Mesenchymal stem cell (in vitro differentiated cells and primary cell): ENCODE results near the gene MAPK8IP2.

Experiments used
- DNase-seq: peaks from one replicate; pipeline ENCODE4 v3.0.0-alpha.2; 2013
- H2AFZ ChIP-seq: one replicate; pipeline ENCODE4 v1.6.1; 2013; ENCODE audit warnings: low read depth, mild to moderate bottlenecking, control low read depth, inconsistent platforms, low read length, moderate library complexity
- H2AK5ac ChIP-seq: 2 replicates; pipeline ENCODE4 v1.6.1; 2013; ENCODE audit warnings: low read length, moderate library complexity, mild to moderate bottlenecking, inconsistent platforms; ENCODE audit not compliant: severe bottlenecking
- H2BK120ac ChIP-seq: one replicate; pipeline ENCODE4 v1.6.1; 2013; ENCODE audit warnings: low read depth, mild to moderate bottlenecking, inconsistent platforms, low read length, moderate library complexity
- H2BK12ac ChIP-seq, 2 experiments: one replicate each; pipeline ENCODE4 v1.6.1; 2013; ENCODE audit warnings: inconsistent platforms in 2 of 2, low read length in 2 of 2, mild to moderate bottlenecking in 2 of 2, moderate library complexity in 2 of 2, control low read depth in 1 of 2
- H2BK15ac ChIP-seq: one replicate; pipeline ENCODE4 v1.6.1; 2013; ENCODE audit warnings: mild to moderate bottlenecking, low read depth, inconsistent platforms; ENCODE audit not compliant: poor library complexity, severe bottlenecking
- H2BK5ac ChIP-seq: 2 replicates; pipeline ENCODE4 v1.6.1; 2013; ENCODE audit warnings: low read depth, mild to moderate bottlenecking, low read length, control low read depth, inconsistent platforms; ENCODE audit not compliant: poor library complexity, severe bottlenecking
- H3K14ac ChIP-seq, 2 experiments: one replicate each; pipeline ENCODE4 v1.6.1; 2013; ENCODE audit warnings: inconsistent platforms in 2 of 2, low read length in 2 of 2, control low read depth in 1 of 2, mild to moderate bottlenecking in 1 of 2, moderate library complexity in 1 of 2
- H3K18ac ChIP-seq, 2 experiments: one replicate each; pipeline ENCODE4 v1.6.1; 2013; ENCODE audit warnings: inconsistent platforms in 2 of 2, low read length in 2 of 2, control low read depth in 1 of 2, low read depth in 1 of 2, mild to moderate bottlenecking in 1 of 2
- H3K23ac ChIP-seq, 2 experiments: one replicate each; pipeline ENCODE4 v1.6.1; 2013; ENCODE audit warnings: inconsistent platforms in 2 of 2, low read length in 2 of 2, mild to moderate bottlenecking in 2 of 2, moderate library complexity in 2 of 2, control low read depth in 1 of 2
- H3K27ac ChIP-seq: 2 replicates; pipeline ENCODE4 v1.5.1; 2013; ENCODE audit warnings: mild to moderate bottlenecking, moderate library complexity, low read length, control low read depth, inconsistent platforms; ENCODE audit not compliant: poor library complexity, severe bottlenecking
- H3K27me3 ChIP-seq, 2 experiments: 2 replicates each; pipeline versions ENCODE4 v1.6.1 to v1.7.0; 2013; ENCODE audit warnings: low read length in 2 of 2, mild to moderate bottlenecking in 2 of 2, moderate library complexity in 2 of 2, control low read depth in 1 of 2, inconsistent platforms in 1 of 2; ENCODE audit not compliant: control insufficient read depth in 1 of 2, insufficient read depth in 1 of 2
- H3K36me3 ChIP-seq, 2 experiments: 2 replicates each; pipeline versions ENCODE4 v1.6.1 to v1.7.0; 2013; ENCODE audit warnings: low read length in 2 of 2, control low read depth in 1 of 2, inconsistent platforms in 1 of 2, low read depth in 1 of 2, mild to moderate bottlenecking in 1 of 2; ENCODE audit not compliant: insufficient read depth in 2 of 2, control insufficient read depth in 1 of 2
- H3K4ac ChIP-seq, 2 experiments: one replicate each; pipeline ENCODE4 v1.6.1; 2013; ENCODE audit warnings: inconsistent platforms in 2 of 2, low read length in 2 of 2, mild to moderate bottlenecking in 2 of 2, moderate library complexity in 2 of 2, control low read depth in 1 of 2, low read depth in 1 of 2
- H3K4me1 ChIP-seq: 2 replicates; pipeline ENCODE4 v1.6.1; 2013; ENCODE audit warnings: low read depth, low read length, control low read depth; ENCODE audit not compliant: control insufficient read depth, insufficient read depth
- H3K4me2 ChIP-seq: 2 replicates; pipeline ENCODE4 v1.6.1; 2013; ENCODE audit warnings: low read length, mild to moderate bottlenecking, inconsistent platforms; ENCODE audit not compliant: poor library complexity, severe bottlenecking
- H3K4me3 ChIP-seq, 2 experiments: 2 replicates each; pipeline versions ENCODE4 v1.5.1 to v1.7.0; 2013; ENCODE audit warnings: low read length in 2 of 2, mild to moderate bottlenecking in 2 of 2, control low read depth in 1 of 2, low read depth in 1 of 2; ENCODE audit not compliant: insufficient read depth in 1 of 2
- H3K79me1 ChIP-seq: replicated peaks from 2 replicates; pipeline ENCODE4 v1.6.1; 2013; ENCODE audit warnings: mild to moderate bottlenecking, control low read depth, low read length, inconsistent platforms; ENCODE audit not compliant: poor library complexity, severe bottlenecking
- H3K9ac ChIP-seq: 2 replicates; pipeline ENCODE4 v1.7.0; 2013; ENCODE audit warnings: mild to moderate bottlenecking, low read length, moderate library complexity
- H3K9me3 ChIP-seq: 2 replicates; pipeline ENCODE4 v1.7.0; 2013; ENCODE audit warnings: mild to moderate bottlenecking, low read length; ENCODE audit not compliant: control insufficient read depth
- H4K8ac ChIP-seq: one replicate; pipeline ENCODE4 v1.6.1; 2013; ENCODE audit warnings: inconsistent platforms, mild to moderate bottlenecking, low read length, moderate library complexity
- H4K91ac ChIP-seq: one replicate; pipeline ENCODE4 v1.6.1; 2013; ENCODE audit warnings: mild to moderate bottlenecking, low read length, inconsistent platforms
- WGBS: methylation state at CpG from one replicate; pipeline ENCODE4 v1.1.7; 2013; ENCODE audit warnings: mixed read lengths; 5-methylcytosine and 5-hydroxymethylcytosine counted together

Gene MAPK8IP2

DNA sequence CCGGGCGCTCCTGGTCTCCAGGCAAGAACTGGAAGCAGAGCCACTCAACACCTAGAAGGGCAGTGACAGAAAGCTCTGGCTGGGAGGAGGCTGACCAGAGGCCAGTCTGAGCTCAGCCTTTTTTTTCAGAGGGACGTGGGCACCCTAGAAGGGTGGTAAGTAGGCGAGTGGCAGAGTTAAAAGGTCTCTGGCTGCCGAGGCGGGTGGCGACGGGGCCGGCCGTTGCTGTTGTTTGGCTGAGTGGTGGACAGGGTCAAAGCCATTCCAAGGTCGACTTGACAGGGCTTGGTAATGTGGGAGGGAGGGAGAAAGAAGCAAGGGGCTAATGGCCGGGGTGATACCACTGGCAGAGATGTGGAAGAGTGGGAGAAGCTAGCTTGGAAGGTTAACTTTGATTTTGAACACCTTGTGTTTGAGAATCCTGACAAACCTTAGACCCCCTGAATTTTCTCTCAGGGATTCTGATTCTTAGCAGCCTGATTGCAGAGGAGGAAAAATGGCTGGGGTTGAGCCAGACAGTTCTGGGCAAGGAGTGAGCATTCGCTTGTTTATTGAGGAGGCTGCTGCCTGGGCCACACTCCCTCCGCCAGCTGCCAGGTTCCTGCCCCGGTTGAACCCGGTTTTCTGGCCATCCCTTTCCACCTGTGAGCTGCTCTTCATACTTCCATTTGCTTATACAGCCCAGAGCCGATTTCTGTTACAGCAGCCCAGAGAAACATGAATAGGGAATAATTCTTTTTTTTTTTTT, 37.0 kb upstream of the MAPK8IP2 start:
- Histone ChIP-seq H4K91ac (no peak overlapping the region), H3K79me1 (peaks cover 1% of the 10 kb centered on the region), H3K23ac (no peak overlapping the region), H3K27ac (no peak overlapping the region), H3K9me3 (no peaks in the 10 kb centered on the region), H3K18ac (no peak overlapping the region), H3K4me2 (peak overlapping the region; percentile 98), H2BK5ac (no peak overlapping the region), H3K27me3 (peaks cover 4 to 10% of the 10 kb centered on the region in 2 experiments), H2AFZ (peak overlapping the region; percentile 46), H3K4me3 (peak overlapping the region; percentile 55 to 97), H2AK5ac (no peak overlapping the region), H4K8ac (peak overlapping the region; percentile 8), H3K4ac (peak overlapping the region in 1 of 2 experiments; percentile 9), H3K36me3 (peaks cover 0 to 12% of the 10 kb centered on the region in 2 experiments), H2BK120ac (no peak overlapping the region), H3K9ac (peak overlapping the region; percentile 75), H2BK12ac (no peak overlapping the region), H3K14ac (no peak overlapping the region), H2BK15ac (peak overlapping the region; percentile 63), H3K4me1 (peaks cover 9% of the 10 kb centered on the region)
- 33% methylated on average over 16 of the region's 17 CpGs for WGBS
- DNase-seq = no peak

- 89% methylated on average over 11 of the region's 11 CpGs for WGBS
- no peak overlapping the region for H4K91ac ChIP-seq
- H3K4me2 ChIP-seq = no peak overlapping the region
- H2BK120ac ChIP-seq = no peak overlapping the region
- H3K4me1 ChIP-seq = peaks cover 9% of the 10 kb centered on the region
- no peak overlapping the region for H3K18ac ChIP-seq
- no peak overlapping the region for H2AFZ ChIP-seq
- H3K36me3 ChIP-seq = peaks cover 0 to 19% of the 10 kb centered on the region in 2 experiments
- H3K4me3 ChIP-seq = no peak overlapping the region
- H3K27ac ChIP-seq = no peak overlapping the region
- H2BK15ac ChIP-seq = no peak overlapping the region
- no peak overlapping the region for H3K9ac ChIP-seq
- no peak overlapping the region for H3K14ac ChIP-seq
- no peak overlapping the region for H2BK5ac ChIP-seq
- no peak overlapping the region for H2AK5ac ChIP-seq
- H3K27me3 ChIP-seq = peaks cover 0 to 8% of the 10 kb centered on the region in 2 experiments
- H2BK12ac ChIP-seq = no peak overlapping the region
- no peak overlapping the region for H3K4ac ChIP-seq
- no peak for DNase-seq
- no peak overlapping the region for H3K23ac ChIP-seq
- H4K8ac ChIP-seq = no peak overlapping the region
- peaks cover 1% of the 10 kb centered on the region for H3K79me1 ChIP-seq
- H3K9me3 ChIP-seq = no peaks in the 10 kb centered on the region
Measured at GRCh38 chr22:50564289-50564688, 36.3 kb upstream of the MAPK8IP2 start.

DNA sequence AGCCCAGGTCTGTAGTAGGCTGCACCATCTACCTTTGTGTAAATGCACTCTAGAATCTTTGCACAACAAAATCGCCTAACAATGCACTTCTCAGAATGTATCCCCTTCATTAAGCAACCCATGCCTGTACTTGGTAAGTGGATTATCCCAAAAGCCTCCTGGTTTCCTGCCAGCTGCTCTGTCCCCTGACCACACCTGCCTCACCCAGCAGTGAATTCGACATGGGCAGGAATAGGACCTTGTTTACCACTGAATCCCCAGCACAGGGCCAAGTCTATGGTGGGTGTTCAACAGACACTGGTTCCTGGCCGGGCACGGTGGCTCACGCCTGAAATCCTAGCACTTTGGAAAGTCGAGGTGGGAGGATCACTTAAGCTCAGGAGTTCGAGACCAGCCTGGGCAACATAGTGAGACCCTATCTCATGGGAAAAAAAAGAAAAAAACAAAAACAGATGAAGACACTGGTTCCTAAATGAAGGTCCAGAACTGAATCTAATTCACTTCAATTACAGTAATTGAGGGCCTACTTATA, 32.8 kb upstream of the MAPK8IP2 start:
- Histone ChIP-seq H4K91ac (no peak overlapping the region), H2BK5ac (no peak overlapping the region), H4K8ac (no peak overlapping the region), H3K18ac (no peak overlapping the region), H2BK12ac (no peak overlapping the region), H3K9ac (no peak overlapping the region), H3K27me3 (no peaks in the 10 kb centered on the region), H3K4me2 (no peak overlapping the region), H3K79me1 (peaks cover 1% of the 10 kb centered on the region), H3K14ac (no peak overlapping the region), H2AK5ac (no peak overlapping the region), H3K27ac (no peak overlapping the region), H2BK120ac (no peak overlapping the region), H3K4ac (no peak overlapping the region), H3K36me3 (peaks cover 0 to 51% of the 10 kb centered on the region in 2 experiments), H3K23ac (no peak overlapping the region), H2AFZ (no peak overlapping the region), H3K9me3 (no peaks in the 10 kb centered on the region), H3K4me3 (no peak overlapping the region), H3K4me1 (peaks cover 17% of the 10 kb centered on the region), H2BK15ac (no peak overlapping the region)
- 90% methylated on average over 7 of the region's 7 CpGs for WGBS
- no peak for DNase-seq

DNA sequence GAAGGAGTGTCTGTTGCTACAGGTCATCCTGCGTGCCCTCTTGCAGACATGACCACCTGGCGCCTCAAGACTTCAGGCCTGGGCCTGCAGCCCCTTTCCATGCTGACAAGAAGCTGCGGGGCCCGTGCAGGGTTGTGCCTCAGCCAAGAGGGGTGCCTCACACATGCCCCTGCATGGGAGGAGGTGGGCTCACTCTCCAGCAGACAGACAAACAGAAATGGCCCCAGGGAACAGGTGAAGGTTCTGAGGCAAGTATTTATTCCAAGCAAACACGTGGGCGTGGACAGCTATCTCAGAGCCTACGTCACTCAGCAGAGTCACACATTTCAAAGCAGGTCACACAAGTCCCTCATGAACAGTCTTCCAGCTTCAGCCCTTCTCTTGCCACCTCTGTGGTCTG, 32.0 kb upstream of the MAPK8IP2 start:
- H3K9me3 ChIP-seq = no peaks in the 10 kb centered on the region
- WGBS = 92% methylated on average over 4 of the region's 7 CpGs
- H4K91ac ChIP-seq = no peak overlapping the region
- no peak overlapping the region for H3K23ac ChIP-seq
- DNase-seq = no peak
- no peak overlapping the region for H2BK5ac ChIP-seq
- H2AFZ ChIP-seq = no peak overlapping the region
- H3K27ac ChIP-seq = no peak overlapping the region
- no peak overlapping the region for H2BK120ac ChIP-seq
- H3K14ac ChIP-seq = no peak overlapping the region
- H3K9ac ChIP-seq = no peak overlapping the region
- no peaks in the 10 kb centered on the region for H3K27me3 ChIP-seq
- H3K4me1 ChIP-seq = peaks cover 11% of the 10 kb centered on the region
- H2BK12ac ChIP-seq = no peak overlapping the region
- H3K4me2 ChIP-seq = no peak overlapping the region
- H3K18ac ChIP-seq = no peak overlapping the region
- H3K79me1 ChIP-seq = peaks cover 1% of the 10 kb centered on the region
- H2AK5ac ChIP-seq = no peak overlapping the region
- no peak overlapping the region for H3K4me3 ChIP-seq
- H2BK15ac ChIP-seq = no peak overlapping the region
- H4K8ac ChIP-seq = no peak overlapping the region
- H3K36me3 ChIP-seq = peaks cover 0 to 60% of the 10 kb centered on the region in 2 experiments
- H3K4ac ChIP-seq = no peak overlapping the region
